Astrocyte of the hippocampus (primary cell): ENCODE data around the gene SNRNP48.
A peak's percentile ranks its signal among the peaks of the same experiment; 100 is the strongest.

Experiments used
- DNase-seq: peaks from one replicate; pipeline ENCODE4 v3.0.0; 2011; ENCODE audit warnings: low read depth, low spot score

Gene SNRNP48

DNA sequence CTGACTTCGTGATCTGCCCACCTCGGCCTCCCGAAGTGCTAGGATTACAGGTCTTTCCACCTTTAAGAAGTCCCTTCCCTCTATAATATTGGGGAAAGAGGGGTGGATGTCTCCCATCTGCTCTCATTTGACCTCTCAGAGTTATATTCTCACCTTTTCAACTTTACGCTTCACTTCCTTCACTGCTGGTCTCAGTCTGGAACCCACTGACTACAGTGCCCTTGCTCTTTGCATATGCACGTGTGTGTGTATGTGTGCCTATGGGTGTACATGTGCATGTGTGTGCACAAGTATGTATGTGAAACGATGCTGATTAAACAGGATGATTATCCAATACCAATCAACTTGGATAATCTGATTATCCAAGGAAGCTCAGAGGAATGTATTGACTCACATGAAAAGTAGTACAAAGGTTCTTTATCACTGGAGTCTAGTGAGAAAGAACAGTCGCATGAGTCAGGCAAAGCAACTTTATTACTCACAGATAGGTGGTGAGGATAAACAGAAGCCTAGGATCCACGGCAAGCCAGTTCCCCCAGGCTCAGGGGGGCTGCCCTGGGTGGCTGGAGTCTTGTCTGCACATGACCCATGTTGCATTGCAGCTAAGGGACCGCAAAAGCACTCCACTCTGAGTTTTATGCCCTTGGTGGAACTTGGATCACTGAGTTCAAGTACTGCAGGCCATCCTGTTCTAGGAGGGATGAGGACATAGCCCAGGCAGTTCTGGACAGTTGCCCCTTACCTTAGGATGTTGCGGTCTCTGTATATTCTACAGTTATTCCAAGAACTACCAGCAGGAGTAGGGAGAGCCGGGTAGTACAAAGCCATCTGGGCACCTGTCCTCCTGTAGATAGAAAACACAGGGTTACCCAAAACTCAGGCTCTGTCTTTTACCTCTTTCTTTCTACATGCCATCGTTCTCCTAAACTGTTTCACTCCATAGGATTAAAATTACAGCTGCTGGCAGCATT lies 50.9 kb downstream of the SNRNP48 start:
- DNase-seq = peak; percentile 65

- no peak for DNase-seq
Observed at GRCh38 chr6:7642791-7643190, 52.8 kb downstream of the SNRNP48 start.

DNA sequence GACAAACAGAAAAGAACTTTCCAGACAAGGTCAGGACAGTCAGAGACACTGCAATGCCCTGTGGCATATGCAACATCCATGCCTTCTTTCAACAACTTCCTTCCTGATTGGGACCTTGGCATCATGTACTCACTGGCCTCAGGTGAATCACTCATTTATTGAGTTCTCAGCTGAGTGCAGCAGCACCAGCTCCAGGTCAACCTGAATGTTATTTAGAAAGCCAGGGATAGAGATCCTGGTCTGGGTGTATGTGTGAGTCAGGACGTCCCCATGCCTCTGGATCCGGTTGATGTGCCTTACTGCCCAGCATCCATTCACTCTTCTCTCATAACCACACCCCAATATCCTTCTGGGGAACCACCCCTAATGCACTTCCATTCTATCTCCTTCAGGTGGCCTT lies 54.4 kb downstream of the SNRNP48 start:
- DNase-seq = no peak

DNA sequence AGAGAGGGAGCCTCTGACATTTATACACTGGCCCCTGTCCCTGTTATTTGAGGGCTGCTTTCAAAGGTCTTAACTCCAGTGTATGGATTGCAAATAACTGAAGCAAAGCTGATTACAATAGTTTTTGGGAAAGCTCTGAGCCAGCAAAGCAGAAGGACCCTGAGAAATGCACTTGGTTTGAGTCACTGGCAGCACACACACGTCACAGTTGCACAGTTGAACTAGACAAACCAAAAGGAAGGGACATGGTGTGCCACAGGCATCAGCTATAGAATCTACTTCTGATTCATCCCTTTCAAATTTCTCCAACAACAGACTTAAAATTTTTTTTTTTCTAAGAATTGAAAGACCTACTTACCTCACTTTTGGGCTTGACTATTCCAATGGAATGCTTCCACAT lies 56.4 kb downstream of the SNRNP48 start:
- peak; percentile 55 for DNase-seq

DNA sequence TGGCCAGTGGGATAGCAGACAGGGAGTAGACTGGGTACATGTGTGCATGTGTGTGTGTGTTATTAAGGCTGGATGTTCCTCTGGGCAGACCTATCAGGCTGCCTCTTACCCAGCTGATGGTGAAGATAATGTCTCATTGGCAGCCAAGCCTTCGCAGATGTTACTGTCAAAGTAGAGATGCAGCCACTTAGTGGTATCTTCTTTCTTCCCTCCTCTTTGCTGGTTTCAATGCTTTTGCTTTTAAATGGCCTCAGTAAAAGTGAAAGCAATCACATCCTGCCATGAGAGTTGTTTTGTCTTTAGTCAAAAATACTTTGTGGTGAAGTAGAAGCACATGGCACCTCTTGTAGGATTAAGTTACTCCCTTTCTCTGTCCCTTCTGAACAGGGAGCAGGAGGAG lies 57.5 kb downstream of the SNRNP48 start:
- no peak for DNase-seq

DNA sequence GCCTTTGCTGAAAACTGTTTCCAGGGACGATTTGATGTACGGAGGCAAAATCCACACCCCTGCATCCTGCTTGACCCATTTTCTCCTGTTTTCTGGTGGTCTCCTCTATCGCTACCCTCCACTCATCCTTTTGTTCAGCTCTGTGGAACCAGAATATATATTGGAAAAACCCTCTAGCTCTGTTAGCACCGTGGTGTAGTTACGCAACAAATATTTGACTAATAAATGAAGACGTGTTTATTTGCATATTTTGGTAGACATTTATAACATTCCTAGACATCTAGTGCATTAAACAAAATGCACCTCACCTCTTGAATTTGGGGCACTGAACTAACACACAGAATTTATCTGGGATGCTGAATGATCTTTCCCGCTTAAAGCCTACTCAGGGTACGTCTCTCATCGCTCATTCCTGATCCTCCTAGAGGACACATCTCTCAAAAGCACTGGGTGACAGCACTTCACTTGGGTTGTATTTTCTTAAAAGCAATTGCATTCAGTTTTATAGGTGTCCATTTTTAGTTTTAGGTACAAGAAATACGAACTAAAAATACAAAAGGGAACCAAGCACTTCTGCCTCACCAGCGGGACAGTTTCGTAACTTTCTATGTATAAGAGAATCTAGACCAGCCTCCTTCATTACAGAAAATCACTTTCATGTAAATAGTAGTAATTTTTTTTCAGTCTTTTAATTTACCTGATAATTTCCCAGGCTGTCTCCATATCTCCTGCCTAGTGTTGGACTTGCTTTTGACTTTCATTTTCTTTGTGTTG lies 59.2 kb downstream of the SNRNP48 start:
- DNase-seq = no peak

GRCh38 chr6:7650878-7651277 lies 60.9 kb downstream of the SNRNP48 start:
- peak; percentile 60 for DNase-seq

GRCh38 chr6:7652957-7653356 lies 63.0 kb downstream of the SNRNP48 start:
- DNase-seq = no peak

DNA sequence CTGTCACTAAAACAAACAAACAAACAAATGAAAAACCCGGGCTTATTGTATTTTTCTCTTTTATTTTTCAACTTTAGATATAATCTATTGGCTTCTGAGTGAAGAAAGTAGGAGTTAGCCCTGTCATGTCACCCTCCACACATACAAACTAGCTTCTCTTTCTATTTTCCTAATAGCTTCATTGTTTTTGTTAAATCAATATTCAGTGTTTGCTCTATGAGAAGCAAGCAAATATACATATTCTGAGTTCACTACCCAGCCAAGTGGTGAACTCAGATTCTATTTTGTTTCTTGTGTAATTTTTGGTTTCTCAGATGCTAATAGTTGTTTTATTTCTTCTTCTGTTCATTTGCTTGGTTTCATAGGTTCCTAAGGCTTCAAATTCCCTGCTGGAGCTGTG lies 66.4 kb downstream of the SNRNP48 start:
- no peak for DNase-seq

DNA sequence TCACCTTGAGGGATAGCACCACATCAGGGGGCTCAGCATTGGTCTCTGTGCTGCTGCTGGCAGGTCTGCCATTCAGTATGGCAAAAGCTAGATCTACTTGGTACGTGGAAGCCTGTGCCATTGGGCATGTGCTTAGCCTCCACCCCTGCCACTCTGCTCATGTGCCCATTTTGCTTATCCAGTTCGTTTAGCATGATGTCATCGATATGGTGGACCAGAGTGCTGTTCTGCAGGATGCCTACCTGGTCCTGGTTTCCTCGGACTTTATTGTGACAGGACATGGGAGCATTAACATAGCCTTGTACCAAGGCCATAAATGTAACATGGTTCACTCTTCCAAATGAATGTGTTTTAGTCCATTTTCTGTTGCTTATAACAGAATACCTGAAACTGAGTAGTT lies 68.5 kb downstream of the SNRNP48 start:
- no peak for DNase-seq

- no peak for DNase-seq
Observed at GRCh38 chr6:7661364-7661763, 71.4 kb downstream of the SNRNP48 start.
